ENCODE measurements around the gene TTC17.

The TTC17 gene

DNA sequence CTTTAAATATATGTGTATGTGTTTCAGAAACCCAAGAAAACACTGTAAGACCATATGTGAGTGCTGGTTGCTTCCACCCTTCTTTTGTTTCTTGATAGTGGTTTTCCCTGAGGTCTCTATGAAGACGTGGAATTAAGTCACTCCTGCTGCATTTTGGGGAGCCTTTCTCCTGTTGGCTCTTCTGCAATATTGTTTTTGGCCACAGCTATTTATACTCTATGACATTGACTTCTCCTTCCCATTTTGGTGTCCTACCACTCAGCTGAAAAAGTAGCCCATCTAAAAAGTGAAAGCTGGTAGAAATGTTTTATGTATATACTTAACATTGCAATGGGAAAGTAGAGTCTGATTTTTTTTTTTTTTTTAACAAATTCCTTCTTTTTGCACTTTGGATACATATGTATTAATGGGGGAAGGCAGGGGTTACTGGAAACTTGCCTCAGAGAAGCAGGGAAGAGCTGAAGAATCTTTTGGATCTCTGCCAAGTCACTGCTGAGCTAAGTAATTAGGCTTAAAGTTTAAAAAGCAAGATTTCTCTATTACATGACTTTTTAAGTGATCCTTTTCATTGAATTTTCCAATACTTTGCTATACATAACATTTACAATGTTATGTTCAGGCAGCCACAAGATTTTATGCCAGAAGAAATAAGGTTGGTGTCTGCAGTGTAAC is 1.8 kb downstream of the TTC17 start:
- no peak for TF ChIP-seq CTCF (IDR thresholded peaks at IDR 0.05; ENCODE audit: low read depth, low read length)
- Histone ChIP-seq H3K36me3 (no peaks in the 10 kb centered on the region), H3K4me3 (ENCODE audit: low read depth, low read length) (peak overlapping the region; percentile 85), H3K27me3 (no peaks in the 10 kb centered on the region), H3K9me3 (no peaks in the 10 kb centered on the region), H3K4me1 (no peaks in the 10 kb centered on the region)
- DNase-seq = no peak

DNA sequence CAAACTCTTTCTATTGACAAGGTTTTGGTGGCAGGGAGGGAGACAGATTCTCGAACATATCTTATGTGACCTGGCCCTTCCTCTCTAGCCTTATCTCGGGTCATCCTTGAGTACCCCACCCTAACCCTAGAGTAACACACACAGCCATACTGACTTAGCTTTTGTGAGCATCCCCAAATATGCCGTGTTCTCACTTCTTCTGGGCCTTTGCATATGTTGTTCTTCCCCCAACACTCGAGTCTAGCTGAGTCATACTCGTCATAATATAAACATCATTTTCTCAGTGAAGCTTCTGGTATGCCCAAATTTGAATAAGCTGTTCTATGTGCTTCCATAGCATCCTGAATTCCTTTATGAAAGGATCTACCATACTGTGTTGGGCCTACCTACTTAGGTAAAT is 8.0 kb downstream of the TTC17 start:
- H3K4me1 ChIP-seq = no peaks in the 10 kb centered on the region
- H3K4me3 ChIP-seq (ENCODE audit: low read depth, low read length) = no peak overlapping the region
- H3K9me3 ChIP-seq = no peaks in the 10 kb centered on the region
- TF ChIP-seq CTCF (IDR thresholded peaks at IDR 0.05; ENCODE audit: low read depth, low read length) = no peak
- no peaks in the 10 kb centered on the region for H3K36me3 ChIP-seq
- H3K27me3 ChIP-seq = no peaks in the 10 kb centered on the region
- DNase-seq = no peak

DNA sequence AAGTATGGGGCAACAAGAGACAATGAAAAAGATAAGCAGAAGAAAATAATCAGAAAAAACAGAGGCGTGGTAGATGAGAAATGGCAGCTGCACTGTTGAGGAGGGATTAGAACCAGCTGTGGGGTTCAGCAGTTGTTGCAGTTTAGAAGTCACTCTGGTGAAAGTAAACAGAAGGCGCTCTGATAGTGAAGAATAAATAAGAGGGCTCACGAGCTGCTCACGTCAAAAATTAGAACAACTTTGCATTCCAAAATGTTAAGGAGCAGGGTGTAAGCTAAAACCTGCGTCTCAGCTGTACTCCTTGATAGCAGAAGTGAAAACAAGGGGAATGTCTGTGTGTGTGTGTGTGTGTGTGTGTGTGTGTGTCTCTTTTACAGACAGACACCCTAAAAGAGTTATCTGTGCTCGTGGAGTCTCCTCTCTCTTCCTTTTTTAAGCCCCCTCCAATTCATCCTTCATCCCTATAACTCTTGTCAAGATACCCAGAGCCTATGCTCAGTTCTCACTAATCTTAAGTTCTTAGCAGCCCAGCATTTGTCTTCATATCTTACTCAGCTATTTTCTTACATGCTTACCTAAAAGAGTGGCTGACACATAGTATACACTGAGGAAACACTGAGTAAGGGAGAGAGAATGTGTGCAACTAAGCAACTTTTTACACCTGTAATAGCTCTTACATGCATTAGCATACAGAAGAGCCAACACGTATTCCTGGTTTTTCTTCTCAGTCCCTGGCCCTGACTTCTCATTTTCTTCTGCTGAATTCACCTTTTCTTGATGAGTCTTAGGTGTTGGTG is 8.9 kb downstream of the TTC17 start:
- TF ChIP-seq CTCF (IDR thresholded peaks at IDR 0.05; ENCODE audit: low read depth, low read length) = no peak
- DNase-seq = no peak
- Histone ChIP-seq H3K9me3 (no peaks in the 10 kb centered on the region), H3K27me3 (no peaks in the 10 kb centered on the region), H3K4me1 (no peaks in the 10 kb centered on the region), H3K4me3 (ENCODE audit: low read depth, low read length) (no peak overlapping the region), H3K36me3 (no peaks in the 10 kb centered on the region)

- TF ChIP-seq CTCF (IDR thresholded peaks at IDR 0.05; ENCODE audit: low read depth, low read length) = no peak
- no peak overlapping the region for H3K4me3 ChIP-seq (ENCODE audit: low read depth, low read length)
- H3K9me3 ChIP-seq = no peaks in the 10 kb centered on the region
- no peaks in the 10 kb centered on the region for H3K4me1 ChIP-seq
- DNase-seq = no peak
- H3K27me3 ChIP-seq = no peaks in the 10 kb centered on the region
- H3K36me3 ChIP-seq = no peaks in the 10 kb centered on the region
Observed at GRCh38 chr11:43376065-43376464, 17.3 kb downstream of the TTC17 start.

DNA sequence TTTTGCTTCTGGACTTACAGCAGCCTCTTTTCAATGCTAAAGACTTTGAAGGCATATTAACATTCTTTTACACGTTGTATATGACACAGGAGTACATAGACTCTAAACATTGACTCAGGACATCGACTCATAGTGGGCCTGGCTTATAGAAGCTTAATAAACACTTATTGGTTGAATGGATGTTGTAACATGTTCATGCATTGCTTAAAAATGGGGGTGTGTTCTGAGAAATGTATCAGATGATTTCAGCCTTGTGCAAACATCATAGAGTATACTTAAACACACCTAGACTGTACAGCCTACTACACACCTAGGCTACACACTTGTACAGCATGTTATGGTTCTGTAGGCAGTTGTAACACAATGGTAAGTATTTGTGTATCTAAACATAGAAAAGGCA is 17.9 kb downstream of the TTC17 start:
- H3K27me3 ChIP-seq = no peaks in the 10 kb centered on the region
- H3K4me3 ChIP-seq (ENCODE audit: low read depth, low read length) = no peak overlapping the region
- TF ChIP-seq CTCF (IDR thresholded peaks at IDR 0.05; ENCODE audit: low read depth, low read length) = no peak
- no peak for DNase-seq
- H3K4me1 ChIP-seq = no peaks in the 10 kb centered on the region
- H3K36me3 ChIP-seq = no peaks in the 10 kb centered on the region
- no peaks in the 10 kb centered on the region for H3K9me3 ChIP-seq

- no peaks in the 10 kb centered on the region for H3K36me3 ChIP-seq
- no peak for DNase-seq
- H3K9me3 ChIP-seq = no peaks in the 10 kb centered on the region
- no peak for TF ChIP-seq CTCF (IDR thresholded peaks at IDR 0.05; ENCODE audit: low read depth, low read length)
- H3K4me1 ChIP-seq = no peaks in the 10 kb centered on the region
- no peaks in the 10 kb centered on the region for H3K27me3 ChIP-seq
- H3K4me3 ChIP-seq (ENCODE audit: low read depth, low read length) = no peak overlapping the region
Observed at GRCh38 chr11:43377389-43377788, 18.7 kb downstream of the TTC17 start.

All from BE2C (cell line).